ENCODE measurements around the gene PALLD. TPM values are rescaled to one million over a fixed set of nuclear protein-coding genes. Genes with fewer than 3 reads are reported as not detected.

The PALLD gene
- total and polyA plus RNA-seq, 2 of the 8 experiments (the other 6 are each of a cell fraction or from before 2014, with no cell fraction given), result 10.5 to 25.0 TPM

DNA sequence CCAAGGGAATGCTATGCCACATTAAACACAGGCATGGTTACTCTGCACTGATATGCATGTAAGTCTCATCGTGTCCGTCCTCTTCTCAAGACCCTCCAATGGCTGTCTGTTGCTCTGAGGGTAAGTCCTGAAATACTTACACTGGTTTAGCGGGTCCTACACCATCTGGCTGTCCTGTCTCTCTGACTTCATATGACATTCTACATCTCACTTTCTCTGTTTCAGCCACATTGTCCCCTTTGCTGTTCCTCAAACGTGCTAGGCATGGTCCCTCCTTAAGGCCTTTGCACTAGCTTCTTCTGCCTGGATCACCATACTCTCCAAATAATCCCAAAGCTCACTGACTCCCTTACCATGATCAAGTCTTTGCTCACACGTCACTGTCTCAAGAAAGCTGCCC lies 131.4 kb downstream of the PALLD start:
- no peak overlapping the region for H3K56ac ChIP-seq (replicated peaks; ENCODE audit: insufficient read length, low read depth, low read length)
- DNase-seq (ENCODE audit: low read depth in 1 of 2, low spot score in 2 of 2) (no peak), FAIRE-seq (no peak)
- no peak overlapping the region for H3K4ac ChIP-seq (replicated peaks; ENCODE audit: insufficient read length, low read depth, low read length)
- POLR2A ChIA-PET (ENCODE audit: partially characterized antibody), result no interaction called here
- 0 out of 2 replicates have a peak overlapping the region, but pooled peaks have one; percentile 50 for H2AFZ ChIP-seq (ENCODE audit: low read length)
- no peak overlapping the region for H4K5ac ChIP-seq (ENCODE audit: insufficient read length, low read depth, low read length)
- H3K9me3 ChIP-seq (ENCODE audit: insufficient read depth in 2 of 2, low read depth in 1 of 2, low read length in 1 of 2), result no peaks in the 10 kb centered on the region
- WGBS, 2 experiments (ENCODE audit: extremely low coverage in 1 of 2, insufficient coverage in 1 of 2, insufficient read length in 1 of 2, insufficient replicate concordance in 2 of 2, low coverage in 1 of 2, low lambda C conversion rate in 2 of 2, missing lambda C conversion rate in 1 of 2), result 88% methylated on average over 5 of the region's 5 CpGs; no CpG with 5 or more reads in 1 of the 2 experiments
- CTCF ChIA-PET (ENCODE audit: partially characterized antibody), result interaction anchor here (0.5 to 1.1 kb wide), 5 partner anchors 9 to 443 kb away, joined by 3 to 4 read pairs (median 3); no protein-coding TSS in a partner anchor
- TF ChIP-seq POU5F1 (IDR thresholded peaks at IDR 0.05; ENCODE audit: low read depth, low read length) (no peak), CEBPB (IDR thresholded peaks at IDR 0.05; ENCODE audit: low read depth, low read length) (no peak), RAD21 (IDR thresholded peaks at IDR 0.05 in 1 of 2, conservative IDR thresholded peaks at IDR 0.05 in 1 of 2; ENCODE audit: low read depth in 2 of 2, low read length in 2 of 2) (no peak)
- TF ChIP-seq, protein P1, sequence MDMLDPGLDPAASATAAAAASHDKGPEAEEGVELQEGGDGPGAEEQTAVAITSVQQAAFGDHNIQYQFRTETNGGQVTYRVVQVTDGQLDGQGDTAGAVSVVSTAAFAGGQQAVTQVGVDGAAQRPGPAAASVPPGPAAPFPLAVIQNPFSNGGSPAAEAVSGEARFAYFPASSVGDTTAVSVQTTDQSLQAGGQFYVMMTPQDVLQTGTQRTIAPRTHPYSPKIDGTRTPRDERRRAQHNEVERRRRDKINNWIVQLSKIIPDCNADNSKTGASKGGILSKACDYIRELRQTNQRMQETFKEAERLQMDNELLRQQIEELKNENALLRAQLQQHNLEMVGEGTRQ (IDR thresholded peaks at IDR 0.05; ENCODE audit: low read length), result no peak
- no peaks in the 10 kb centered on the region for H3K79me2 ChIP-seq (ENCODE audit: control insufficient read depth in 1 of 2, insufficient read depth in 2 of 2, low read length in 2 of 2)
- no peak overlapping the region for H2BK15ac ChIP-seq (ENCODE audit: low read length)
- H3K79me1 ChIP-seq (ENCODE audit: low read depth, low read length), result no peaks in the 10 kb centered on the region
- H3K4me1 ChIP-seq (replicated peaks in 1 of 4; ENCODE audit: control insufficient read depth in 3 of 4, insufficient read depth in 4 of 4, low read length in 3 of 4), result peaks cover 4 to 20% (median 14%) of the 10 kb centered on the region in 4 experiments; a peak in 6 of 7 replicates
- H3K27ac ChIP-seq (ENCODE audit: low read depth, low read length), result no peak overlapping the region
- H4K8ac ChIP-seq (ENCODE audit: extremely low read depth, insufficient read depth, low read length), result no peak overlapping the region
- H2BK12ac ChIP-seq (ENCODE audit: low read depth, low read length), result 0 out of 2 replicates have a peak overlapping the region, but pooled peaks have one; percentile 63
- no peak overlapping the region for H2AK5ac ChIP-seq (ENCODE audit: low read depth, low read length)
- no peak overlapping the region for H2BK5ac ChIP-seq (ENCODE audit: low read depth, low read length)
- H3K23ac ChIP-seq (ENCODE audit: insufficient read length), result no peak overlapping the region
- H4K20me1 ChIP-seq (replicated peaks in 1 of 2; ENCODE audit: control insufficient read depth in 1 of 2, insufficient read depth in 2 of 2, low read length in 2 of 2), result no peaks in the 10 kb centered on the region
- no peak overlapping the region for H3K4me3 ChIP-seq (ENCODE audit: extremely low read depth in 1 of 4, insufficient read depth in 2 of 4, low read depth in 3 of 4, low read length in 4 of 4)
- H3K14ac ChIP-seq (ENCODE audit: insufficient read length), result no peak overlapping the region
- peaks cover 0 to 1% (median 0%) of the 10 kb centered on the region in 4 experiments; a peak in 3 of 7 replicates for H3K27me3 ChIP-seq (replicated peaks in 1 of 4; ENCODE audit: control insufficient read depth in 3 of 4, extremely low read depth in 1 of 4, insufficient read depth in 3 of 4, low read length in 3 of 4)
- H2BK120ac ChIP-seq (replicated peaks; ENCODE audit: low read depth, low read length), result no peak overlapping the region
- no peak overlapping the region for H3K4me2 ChIP-seq (ENCODE audit: insufficient read depth in 1 of 2, low read depth in 2 of 2, low read length in 2 of 2)
- no peak overlapping the region for H2BK20ac ChIP-seq (ENCODE audit: low read length)
- H3K9ac ChIP-seq (replicated peaks in 1 of 4; ENCODE audit: extremely low read depth in 1 of 4, low read depth in 3 of 4, low read length in 3 of 4), result no peak overlapping the region
- H3K18ac ChIP-seq (ENCODE audit: extremely low read depth, low read length), result no peak overlapping the region
- H3K36me3 ChIP-seq (ENCODE audit: control insufficient read depth in 2 of 4, insufficient read depth in 4 of 4, low read length in 3 of 4), result no peaks in the 10 kb centered on the region
- peaks cover 2% of the 10 kb centered on the region for H3K23me2 ChIP-seq (ENCODE audit: low read depth, low read length)
- H4K91ac ChIP-seq (replicated peaks; ENCODE audit: insufficient read length, low read length), result no peak overlapping the region

Measured in H1 (cell line).